DMS153 treated with DMSO at 0.1 percent for 48 hours (cell line): ENCODE measurements around the gene TAMM41.
"Not testable (repeated sequence)": the region's sequence is repeated elsewhere in the genome, so short reads cannot be mapped to it uniquely, and the experiment has no call there.

Experiments used
- DNase-seq: peaks from one replicate; lab custom pipeline; 2025; ENCODE audit not compliant: unreplicated experiment; lab: John Stamatoyannopoulos, UW

The TAMM41 gene

DNA sequence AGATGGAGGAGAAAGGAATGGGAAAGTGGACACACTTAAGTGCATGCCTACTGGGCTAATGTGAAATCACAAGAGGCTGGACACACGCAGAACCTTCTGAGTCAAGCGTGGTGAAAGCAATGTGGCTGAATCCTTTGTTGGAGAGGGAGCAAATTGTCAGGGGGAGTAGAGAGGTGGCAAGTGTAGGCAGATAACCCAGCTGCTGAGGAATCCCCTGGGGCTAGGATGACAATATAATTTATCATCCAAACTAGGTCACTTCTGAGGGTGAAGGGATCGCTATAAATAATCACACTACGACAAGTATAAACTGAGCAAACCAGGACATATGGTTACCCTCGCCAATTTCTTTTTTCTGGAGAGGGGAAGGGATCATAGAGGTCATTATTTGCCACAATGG lies 28.7 kb downstream of the TAMM41 start:
- DNase-seq, result no peak

DNA sequence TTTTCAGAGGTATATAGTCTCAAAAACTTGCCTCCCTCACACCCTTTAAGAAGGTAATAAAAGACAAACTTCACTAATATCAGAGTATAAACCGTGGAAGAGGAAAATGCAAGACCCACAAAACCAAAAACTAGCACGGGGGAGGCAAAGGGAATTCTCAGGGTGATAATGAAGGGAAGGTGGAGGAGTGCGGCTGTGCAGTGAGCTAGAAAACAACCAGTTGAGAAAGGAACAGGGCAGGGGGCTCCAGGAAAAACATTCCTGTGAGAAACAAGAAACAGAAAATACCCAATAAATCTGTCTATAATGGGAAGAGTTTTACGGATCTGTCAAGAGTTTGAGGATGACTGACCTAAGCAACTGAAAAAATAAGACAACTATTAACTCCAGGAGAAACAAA lies 31.6 kb downstream of the TAMM41 start:
- DNase-seq, result no peak

DNA sequence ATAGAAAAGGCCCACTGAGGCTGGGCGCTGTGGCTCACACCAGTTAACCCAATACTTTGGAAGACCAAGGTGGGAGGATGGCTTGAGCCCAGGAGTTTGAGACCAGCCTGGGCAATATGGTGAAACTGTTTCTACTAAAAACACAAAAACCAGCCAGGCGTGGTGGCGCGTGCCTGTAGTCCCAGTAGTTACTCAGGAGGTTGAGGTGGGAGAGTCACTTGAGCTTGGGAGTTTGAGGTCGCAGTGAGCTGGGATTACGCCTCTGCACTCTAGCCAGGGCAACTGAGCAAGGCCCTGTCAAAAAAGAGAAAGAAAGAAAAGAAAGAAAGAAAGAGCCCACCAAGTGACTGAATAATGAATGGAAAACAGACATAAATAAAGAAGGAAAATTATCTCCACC lies 32.0 kb downstream of the TAMM41 start:
- no peak for DNase-seq

DNA sequence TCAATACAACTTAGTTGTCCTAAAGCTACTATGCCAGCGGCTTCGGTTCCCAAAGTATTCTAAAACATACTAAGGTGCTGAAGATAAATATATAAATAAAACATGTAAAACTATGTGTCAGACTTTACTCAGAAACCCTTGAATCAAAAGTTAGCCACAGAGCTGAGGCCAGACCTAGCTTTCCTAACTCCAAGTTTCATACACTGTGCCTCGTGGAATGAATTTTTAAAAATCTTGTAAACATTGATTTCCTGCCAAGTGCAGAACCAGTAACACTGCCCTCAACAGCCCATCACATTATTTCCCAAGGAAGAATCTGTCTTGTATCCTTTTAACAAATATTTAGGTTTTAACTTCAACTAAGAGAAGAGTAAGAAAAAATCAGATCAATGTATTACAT lies 36.4 kb downstream of the TAMM41 start:
- DNase-seq, result no peak

DNA sequence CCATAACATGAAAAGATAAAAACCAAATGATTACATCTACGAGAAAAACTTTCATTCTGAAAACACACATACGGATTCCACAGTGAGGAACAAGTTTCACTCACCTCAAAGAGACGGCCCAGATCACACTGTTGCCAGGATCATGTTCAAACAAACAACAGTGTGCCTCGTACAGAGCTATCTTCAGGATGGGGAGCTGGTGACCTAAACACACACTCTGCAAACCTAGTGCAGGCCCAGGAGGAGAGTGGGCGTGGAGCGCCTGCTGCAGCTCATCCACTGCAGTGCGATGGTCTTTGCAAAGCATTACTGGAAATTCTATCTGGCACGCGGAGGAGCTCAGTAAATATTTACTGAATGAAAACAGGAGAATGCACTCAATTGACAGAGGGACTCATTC lies 38.5 kb downstream of the TAMM41 start:
- DNase-seq, result no peak

DNA sequence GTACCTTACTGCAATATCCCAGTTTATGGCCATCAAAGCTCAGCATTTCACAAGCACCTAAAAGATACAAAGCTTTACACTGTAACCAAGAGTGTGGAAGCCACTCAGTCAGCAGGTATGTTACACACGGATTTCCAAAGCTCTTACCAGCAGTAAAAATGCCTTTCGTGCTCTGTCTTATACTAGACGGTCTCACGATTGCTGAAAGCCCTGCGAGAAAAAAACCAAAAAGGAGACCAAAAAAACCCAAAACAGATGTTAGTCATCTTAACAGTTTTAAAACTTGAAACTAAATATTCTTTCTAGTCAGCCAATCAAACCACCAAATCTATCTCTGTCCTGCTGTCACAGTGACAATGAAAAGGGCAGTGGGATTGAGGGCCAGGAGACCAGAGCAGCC lies 39.0 kb downstream of the TAMM41 start:
- DNase-seq, result no peak

DNA sequence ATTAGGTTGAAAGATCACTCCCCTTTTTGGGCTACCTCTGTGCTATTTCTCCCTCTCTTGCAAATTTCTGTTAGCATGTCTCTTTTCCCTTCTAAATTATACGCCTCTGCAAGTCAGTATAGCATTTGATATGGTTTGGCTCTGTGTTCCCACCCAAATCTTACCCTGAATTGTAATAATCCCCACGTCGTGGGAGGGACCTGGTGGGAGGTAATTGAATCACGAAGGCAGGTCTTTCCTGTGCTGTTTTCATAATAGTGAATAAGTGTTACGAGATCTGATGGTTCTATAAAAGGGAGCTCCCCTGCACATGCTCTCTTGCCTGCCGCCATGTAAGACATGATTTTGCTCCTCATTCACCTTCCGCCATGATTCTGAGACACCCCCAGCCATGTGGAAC lies 41.0 kb downstream of the TAMM41 start:
- DNase-seq, result no peak

DNA sequence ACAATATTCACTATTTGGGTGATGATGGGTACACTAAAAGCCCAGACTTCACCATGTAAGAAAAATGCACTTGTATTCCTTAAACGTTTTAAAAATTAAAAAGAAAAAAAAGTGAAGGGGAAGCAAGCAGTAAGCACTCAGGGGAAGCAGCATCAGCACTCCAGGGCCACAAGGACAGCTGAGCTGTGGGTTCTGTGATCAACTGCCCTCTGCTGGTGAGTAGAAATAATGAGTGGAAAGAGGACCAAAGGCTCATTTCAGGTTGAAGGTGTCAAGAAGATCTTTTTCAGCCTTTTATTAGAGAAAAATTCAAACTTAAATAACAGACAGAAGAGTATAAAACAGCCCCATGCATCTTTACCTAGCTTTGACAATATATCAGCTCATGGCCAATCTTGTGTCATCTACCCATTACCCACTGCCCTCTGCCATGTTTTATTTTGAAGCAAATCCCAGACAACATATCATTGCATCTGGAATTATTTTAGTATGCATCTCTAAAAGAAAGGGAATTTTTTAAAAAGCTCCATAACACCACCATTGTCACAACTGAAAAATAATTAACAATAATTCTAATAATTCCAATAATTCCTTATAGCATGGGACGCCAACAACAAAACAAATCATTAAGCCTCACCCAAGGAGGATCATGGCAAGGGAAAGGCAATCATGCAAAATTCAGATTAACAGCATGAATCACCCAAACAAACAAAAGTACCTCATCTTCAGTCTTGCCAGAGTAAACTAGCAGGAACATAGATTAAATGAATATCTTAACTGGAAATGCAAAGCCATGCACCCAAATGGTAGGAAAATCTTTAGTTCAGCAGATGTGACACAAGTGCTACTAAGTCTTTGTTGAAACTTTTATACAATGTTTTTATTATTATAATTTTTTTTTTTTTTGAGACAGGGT lies 42.5 kb downstream of the TAMM41 start:
- no peak for DNase-seq

DNA sequence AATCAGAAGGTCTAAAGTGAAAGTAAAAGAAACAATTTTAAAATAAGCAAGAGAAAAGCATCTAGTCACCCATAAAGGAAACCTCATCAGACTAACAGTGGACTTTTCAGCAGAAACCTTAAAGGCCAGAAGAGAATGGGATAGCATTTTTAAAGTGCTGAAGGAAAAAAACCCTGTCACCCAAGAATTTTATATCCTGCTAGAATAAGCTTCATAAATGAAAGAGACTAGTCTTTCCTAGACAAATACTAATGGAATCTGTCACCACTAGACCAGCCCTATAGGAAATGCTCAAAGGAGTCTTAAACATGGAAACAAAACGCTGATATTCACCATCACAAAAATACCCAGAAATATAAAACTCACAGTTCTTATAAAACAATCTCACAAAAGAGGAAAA lies 46.9 kb downstream of the TAMM41 start:
- no peak for DNase-seq

DNA sequence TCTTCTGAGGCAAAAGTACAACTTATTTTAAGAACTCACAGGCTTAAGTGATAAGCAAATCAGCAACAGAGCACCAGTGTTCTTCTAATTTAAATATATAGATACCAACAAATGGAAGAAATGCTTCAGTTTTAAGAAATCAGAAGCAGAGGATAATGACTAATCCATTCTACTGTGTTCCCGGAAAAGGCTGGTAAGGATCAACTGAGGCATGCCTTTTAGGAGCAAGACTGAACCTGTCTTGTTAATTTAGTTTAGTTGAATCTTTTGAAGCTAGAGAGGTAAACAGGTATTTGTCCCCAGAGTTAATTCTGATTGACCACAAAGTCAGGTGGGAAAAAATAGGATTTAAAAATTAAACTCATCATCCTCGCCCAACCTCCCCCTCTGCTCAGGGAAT lies 51.8 kb downstream of the TAMM41 start:
- DNase-seq, result no peak

DNA sequence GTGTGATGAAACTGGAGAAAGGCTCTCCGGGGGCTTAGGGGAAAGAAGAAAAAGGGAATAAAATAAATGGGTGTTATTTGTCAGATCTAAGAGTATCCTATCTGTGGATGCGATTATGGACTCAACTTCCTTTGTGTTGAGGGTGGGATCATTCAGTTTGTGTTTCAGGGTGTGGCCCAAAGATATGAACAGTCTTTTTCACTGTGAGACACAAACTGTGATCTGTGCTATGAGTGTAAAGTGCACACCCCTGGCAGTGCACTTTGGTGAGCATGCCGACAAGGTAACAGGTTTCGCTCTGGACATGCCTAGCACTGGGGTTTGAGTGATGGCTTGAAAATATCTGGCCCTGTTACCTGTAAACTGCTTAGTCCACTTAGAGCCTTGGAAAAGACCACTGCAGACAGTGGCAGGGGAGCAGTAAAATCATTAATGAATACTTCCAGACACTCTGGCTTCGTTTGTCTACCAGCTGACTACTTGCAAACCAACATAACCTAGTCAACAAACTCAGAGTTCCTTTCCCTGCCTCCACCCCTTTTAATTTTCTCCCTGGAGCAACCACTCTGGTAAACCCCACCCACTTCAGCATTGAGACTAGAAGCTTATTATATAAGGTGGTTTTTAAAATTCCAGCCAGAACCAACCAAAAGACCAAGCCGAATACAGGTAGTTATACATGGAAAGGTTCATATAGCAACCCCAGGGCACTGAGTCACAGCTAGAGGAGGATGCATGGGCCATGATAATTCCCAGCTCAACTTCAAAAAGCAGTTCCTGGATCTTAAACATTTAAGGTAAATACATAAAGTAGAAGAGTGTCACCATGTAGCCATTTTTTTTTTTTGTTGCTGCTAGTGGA lies 55.1 kb downstream of the TAMM41 start:
- DNase-seq, result no peak

DNA sequence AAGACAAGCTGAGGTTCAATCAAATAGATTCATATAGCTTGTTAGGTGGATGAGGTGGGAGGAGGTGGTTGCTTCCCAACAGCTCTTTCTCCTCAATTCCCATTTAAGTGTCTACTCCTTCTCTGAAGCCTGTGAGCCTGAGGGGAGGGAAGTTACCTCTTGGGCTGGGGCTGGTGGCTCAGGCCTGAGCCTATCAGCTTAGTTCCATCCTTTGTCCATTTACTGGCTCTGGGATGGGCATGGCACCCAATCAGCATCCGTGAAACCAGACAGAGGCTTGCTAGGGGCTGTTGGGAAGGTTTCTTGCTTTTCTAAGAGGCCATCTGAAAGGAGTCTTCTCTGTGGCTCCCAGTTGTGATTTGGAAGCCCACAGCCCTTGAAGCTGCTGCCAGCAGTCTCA lies 57.3 kb downstream of the TAMM41 start:
- no peak for DNase-seq

DNA sequence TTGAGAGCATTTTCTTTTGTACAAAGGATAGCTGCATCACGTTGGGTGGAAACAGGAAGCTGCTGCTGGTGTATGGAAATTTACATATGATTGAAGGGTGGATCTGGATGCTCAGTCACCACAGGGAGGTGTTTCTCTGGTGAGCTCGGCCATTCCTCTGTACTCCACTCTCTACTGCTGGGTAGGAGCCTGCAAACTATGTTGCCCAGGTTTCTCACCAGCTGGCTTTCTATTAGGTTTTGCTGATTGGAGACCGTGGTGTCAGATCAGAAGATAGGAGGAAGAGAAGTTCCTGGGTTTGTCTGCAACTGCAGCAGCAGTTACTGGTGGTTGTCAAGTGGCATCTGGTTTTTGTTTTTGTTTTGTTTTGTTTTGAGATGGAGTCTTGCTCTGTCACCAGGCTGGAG lies 61.7 kb downstream of the TAMM41 start:
- DNase-seq, result no peak

DNA sequence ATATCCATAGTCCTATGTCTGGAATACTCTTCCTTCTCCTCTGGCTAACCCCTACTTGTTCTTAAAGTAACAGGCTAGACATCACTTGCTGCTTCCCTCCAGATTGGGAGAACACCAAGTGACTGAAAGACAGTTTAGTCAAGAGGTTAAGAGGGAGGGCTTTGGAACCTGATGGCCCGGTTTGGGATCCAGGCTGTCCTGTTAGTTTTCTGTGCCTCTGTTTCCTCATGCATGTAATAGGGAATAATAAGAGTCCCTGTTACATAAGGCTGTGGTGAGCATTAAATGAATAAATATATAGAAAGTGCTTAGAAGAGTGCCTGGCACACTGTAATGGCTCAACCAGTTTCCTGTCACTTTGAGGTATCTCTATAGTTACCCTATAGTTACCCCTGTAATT lies 66.3 kb downstream of the TAMM41 start:
- no peak for DNase-seq

DNA sequence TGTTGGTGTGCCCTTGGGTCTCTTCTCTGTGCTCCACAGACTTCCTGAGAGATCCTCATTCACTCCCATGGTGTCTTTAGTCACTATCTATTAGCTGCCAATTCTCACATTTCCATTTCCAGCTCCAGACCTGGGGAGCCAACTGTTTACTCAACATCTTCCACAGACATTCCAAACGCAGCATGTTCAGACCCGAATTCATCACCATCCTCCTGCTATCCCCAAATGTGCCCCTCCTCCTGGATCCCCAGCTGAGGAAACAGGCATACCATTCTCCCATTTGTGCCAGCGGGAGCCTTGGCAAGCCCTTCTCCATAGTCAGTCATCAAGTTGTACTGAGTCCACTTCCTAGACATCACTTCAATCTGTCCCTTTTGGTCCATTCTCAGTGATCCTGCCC lies 67.1 kb downstream of the TAMM41 start:
- DNase-seq, result no peak

DNA sequence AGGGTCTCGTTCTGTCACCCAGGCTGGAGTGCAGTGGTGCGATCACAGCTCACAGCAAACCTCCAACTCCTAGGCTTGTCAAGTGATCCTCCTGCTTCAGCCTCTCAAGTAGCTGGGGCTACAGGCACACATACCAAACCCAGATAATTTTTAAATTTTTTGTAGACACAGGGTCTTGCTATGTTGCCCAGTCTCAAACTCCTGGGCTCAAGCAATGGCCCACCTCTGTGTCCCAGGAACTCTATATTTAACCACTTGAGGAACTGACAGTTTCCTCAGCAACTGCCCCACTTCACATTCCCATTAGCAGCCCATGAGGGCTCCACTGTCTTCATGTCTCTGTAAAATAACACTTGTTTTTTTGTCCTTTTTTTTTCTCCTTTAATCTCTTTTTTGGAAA lies 68.4 kb downstream of the TAMM41 start:
- DNase-seq, result no peak

DNA sequence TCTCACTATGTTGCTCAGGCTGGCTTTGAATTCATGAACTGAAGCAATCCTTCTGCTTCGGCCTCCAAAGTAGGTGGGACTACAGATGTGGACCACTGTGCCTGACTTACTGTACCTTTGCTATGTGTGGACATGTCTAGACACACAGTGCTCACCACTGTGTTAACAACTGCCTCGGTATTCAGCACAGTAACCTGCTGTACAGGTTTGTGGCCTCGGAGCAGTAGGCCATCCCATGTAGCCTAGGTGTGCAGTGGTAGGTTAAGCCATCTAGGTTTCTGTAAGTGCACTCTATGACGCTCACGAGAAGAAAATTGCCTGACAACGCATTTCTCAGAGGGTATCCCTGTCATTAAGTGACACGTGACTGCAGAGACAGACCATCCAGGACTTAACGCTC lies 70.3 kb downstream of the TAMM41 start:
- peak; percentile 0 for DNase-seq

DNA sequence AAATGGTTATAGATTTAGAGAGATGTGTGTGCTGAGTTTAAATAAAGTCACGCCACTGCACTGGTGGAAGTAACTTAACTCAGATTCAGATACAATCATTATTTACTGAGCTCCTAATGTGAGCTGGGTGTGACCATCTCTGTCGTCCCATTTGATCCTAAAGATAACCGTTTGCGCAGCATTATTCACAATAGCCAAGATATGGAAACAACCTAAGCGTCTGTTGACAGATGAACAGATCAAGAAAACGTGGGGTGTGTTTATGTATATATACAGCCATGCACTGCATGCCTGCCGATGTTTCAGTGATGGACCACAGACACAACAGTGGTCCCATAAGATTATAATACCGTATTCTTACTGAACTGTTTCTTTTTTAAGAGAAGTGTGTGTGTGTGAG lies 71.2 kb downstream of the TAMM41 start:
- no peak for DNase-seq

DNA sequence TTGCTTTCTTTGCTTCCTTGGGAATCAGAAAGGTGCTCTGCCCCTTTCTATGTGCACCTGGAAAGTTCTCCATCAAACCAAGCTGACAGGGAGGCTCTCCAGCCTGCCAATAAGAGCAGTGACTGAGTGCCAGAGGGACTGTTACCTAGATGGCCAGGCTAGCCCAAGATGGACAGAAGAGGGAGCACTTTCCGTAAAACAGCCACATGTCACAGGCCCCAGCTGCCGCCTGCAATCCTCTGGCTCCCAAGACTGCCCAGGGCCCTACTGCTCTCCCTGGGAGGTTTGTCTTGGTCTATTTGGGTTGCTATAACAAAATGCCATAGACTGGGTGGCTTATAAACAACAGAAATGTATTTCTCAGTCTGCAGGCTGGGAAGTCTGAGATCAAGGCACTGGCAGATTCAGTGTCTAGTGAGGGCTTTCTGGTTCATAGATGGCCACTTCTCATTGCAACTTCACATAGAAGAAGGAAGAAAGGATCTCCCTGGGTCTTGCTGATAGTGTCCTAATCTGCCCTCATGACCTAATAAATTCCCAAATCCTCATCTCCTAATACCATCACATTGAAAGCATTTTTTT lies 72.3 kb downstream of the TAMM41 start:
- DNase-seq, result peak; percentile 0

DNA sequence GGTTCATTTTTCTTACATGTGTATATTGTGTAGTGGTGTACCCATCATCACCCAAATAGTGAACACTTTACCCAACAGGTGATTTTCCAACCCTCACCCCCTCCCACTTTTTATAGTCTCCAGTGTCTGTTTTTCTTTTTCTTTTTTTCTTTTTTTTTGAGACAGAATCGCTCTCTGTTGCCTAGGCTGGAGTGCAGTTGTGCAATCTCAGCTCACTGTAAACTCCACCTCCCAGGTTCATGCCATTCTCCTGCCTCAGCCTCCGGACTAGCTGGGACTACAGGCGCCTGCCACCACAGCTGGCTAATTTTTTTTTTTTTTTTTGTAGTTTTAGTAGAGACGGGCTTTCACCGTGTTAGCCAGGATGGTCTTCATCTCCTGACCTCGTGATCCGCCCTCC lies 74.8 kb downstream of the TAMM41 start:
- not testable (repeated sequence) for DNase-seq

DNA sequence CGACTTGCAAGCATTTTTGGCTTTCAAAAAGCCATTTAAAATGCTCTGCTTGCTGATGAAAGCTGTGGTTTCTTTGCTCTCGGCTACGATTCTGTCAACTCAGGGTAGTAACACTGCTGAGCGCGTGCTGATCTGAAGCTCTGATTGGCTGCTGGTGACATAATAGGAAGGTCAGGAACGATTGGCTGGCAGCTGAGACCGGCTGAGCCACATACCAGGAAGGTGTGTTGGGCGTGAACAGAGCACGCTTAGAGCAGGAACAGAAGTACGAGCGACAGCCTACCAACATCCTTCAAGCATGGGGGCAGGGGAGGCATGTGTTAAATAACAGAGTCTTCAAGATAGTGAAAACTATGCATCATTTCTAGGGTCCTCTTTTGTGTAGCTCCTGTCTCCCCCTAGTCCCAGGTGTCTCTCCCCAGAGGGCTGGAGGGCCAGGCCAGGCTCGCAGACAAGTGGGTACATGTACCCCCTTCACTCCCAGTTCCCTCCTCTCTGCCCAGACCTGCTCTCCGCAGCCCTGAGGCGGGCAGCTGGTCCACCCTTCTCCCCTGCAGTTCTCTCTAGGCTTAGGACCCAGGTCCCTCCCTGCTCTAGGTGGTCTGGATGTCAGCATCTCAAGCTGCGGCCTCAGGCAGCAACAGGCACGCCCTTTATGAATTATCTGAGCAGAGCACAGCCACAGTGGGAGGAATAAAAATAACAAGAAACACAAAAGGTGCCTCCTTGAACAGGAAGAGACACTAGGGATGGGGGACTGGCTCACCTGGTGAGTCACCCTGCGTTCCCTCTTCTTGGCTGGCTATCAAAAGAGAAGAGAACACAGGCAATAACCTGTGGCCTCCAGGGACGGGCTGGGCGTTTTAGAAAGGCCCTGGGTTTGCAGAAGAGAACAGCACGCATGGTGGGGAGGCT lies 76.0 kb downstream of the TAMM41 start:
- DNase-seq, result peak; percentile 54
